Neural progenitor cell (in vitro differentiated cells): ENCODE data around the gene HK1.

Experiments used
- CTCF ChIP-seq: fragments of 200-600 bp; sonication (generic); IDR thresholded peaks from 2 replicates; pipeline ENCODE4 v1.5.1; 2017; ENCODE audit warnings: antibody characterized with exemption, mild to moderate bottlenecking
- EZH2 ChIP-seq: fragments of 200-600 bp; sonication (generic); IDR thresholded peaks from 2 replicates; pipeline ENCODE4 v1.6.1; 2017; ENCODE audit warnings: antibody characterized with exemption, mild to moderate bottlenecking, moderate library complexity

DNA sequence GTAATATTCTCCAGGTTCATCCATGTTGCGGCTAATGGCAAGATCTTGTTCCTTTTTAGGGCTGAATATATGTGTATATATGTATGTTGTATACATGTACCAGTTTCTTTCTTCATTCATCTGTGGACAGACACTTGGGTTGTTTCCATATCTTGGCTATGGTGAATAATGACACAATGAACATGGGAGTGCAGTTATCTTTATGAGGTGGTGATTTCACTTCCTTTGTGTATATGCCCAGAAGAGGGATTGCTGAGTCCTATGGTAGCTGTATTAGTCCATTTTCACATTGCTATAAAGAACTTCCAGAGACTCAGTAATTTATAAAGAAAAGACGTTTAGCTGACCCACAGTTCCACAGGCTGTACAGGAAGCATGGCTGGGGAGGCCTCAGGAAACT, 155.9 kb downstream of the HK1 start:
- no peak for TF ChIP-seq EZH2
- no peak for TF ChIP-seq CTCF
